Skin epidermis (tissue), 12 donors: ENCODE data around the gene CAVIN4.

Source experiments
- H3K27ac ChIP-seq, 21 experiments: fragments of 200-600 bp; sonication (generic) in 11 of 21; one replicate each; pipeline ENCODE4 v1.5.0; 2020; ENCODE audit warnings: mild to moderate bottlenecking in 3 of 21, inconsistent platforms in 2 of 21, moderate library complexity in 2 of 21
- H3K4me3 ChIP-seq, 7 experiments: fragments of 200-600 bp; sonication (generic) in 2 of 7; one replicate each; pipeline ENCODE4 v1.5.0; 2020; ENCODE audit warnings: inconsistent platforms in 2 of 7, mild to moderate bottlenecking in 2 of 7, moderate library complexity in 1 of 7

CAVIN4 gene

GRCh38 chr9:100577776-100578448, at the start of gene CAVIN4:
Gene CAVIN4 (plus strand): TSS chr9:100578079. CDS start chr9:100578144, 65 bp downstream.
- no peak within 1 kb of the TSS for H3K4me3 ChIP-seq
- H3K27ac ChIP-seq: no peak within 1 kb of the TSS

DNA sequence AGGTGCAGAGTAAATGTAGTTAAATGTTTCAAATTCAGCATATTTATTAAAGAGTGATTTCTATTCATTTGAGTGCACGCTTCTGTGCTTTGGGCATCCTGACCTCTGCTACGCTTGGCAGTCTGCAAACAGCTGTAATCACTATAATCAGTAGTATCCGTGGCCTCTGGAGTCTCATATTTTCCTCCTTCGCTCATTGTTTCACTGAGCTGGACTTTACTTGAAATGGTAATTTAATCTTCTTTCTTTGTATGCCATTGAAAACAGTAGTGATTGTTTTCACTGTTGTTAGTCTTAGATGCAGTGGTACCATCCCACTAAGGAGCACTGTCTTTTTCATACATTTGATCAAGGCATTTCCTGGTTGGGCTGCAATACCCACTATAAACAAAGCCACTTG, 43.5 kb upstream of the CAVIN4 start:
- Histone ChIP-seq H3K27ac (no peak overlapping the region), H3K4me3 (no peak overlapping the region)

- Histone ChIP-seq H3K4me3 (no peak overlapping the region), H3K27ac (no peak overlapping the region)
These were observed 37.6 kb upstream of the CAVIN4 start for GRCh38 chr9:100540327-100540726.

DNA sequence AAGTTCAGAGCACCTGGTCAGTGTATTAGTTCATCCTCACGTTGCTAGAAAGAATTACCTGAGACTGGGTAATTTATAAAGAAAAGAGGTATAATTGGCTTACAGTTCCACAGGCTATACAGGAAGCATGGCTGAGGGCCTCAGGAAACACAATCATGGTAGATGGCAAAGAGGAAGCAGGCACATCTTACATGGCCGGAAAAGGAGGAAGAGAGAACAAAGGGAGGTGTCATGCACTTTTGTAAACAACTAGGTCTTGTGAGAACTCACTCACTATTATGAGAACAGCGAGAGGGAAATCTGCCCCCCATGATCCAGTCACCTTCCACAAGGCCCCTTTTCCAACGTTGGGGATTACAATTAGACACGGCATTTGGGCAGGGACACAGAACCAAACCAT, 28.8 kb upstream of the CAVIN4 start:
- Histone ChIP-seq H3K27ac (no peak overlapping the region), H3K4me3 (no peak overlapping the region)

DNA sequence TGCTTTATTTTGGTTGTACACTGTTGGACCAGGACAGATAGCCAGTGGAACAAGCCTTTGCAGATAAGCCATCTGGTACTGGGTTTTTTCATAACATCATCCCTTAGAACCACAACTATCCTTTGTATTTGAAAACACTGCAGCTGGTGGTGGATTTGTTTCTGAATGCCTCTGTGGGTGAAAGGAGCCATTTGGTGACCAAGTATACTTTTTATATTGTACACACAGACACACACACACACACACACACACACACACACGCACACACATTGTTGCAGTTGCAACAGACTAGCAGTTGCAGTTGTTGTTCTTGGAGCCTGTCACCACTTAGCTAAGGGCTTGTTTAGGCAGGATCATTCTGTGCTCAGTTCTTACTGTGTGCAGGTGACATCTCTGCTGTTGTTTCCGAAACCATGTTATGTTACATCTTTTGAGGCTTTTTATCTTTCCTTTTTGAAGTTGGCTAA, 22.9 kb upstream of the CAVIN4 start:
- no peak overlapping the region for H3K27ac ChIP-seq
- H3K4me3 ChIP-seq: no peak overlapping the region

DNA sequence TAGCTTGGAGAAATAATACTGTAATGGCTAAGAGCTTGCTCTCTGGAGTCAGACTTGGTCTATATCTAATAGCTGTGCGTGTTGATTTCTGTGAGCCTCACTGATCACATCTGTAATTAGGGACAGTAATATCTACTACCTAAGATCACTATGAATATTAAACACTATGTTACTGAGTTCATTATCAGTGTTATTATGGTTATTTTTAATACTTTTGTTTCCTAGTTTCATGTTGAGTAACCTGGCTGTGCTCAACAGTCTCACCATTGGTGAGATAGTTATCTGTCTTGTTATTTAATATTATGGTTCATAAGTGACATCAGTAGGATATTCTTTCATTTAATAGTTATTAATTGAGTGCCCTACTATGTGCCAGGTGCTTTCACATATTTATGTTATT, 22.4 kb upstream of the CAVIN4 start:
- no peak overlapping the region for H3K4me3 ChIP-seq
- no peak overlapping the region for H3K27ac ChIP-seq

DNA sequence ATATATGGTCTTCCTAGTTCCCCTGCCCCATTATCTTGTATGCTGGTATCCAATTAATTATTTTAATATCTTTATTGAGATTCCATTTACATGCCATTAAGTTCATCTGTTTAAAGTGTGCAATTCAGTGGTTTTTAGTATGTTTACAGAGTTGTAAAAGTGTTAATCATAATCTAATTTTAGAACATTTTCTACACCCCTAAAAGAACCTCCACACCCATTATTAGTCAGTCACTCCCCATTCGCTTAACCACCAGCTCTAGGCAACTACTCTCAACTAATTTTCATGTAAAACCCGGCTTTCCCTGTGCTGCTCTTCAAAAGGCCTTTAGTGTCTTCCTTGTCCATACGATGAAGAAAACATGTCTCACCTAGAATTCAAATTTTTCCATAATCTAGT, 20.8 kb upstream of the CAVIN4 start:
- H3K4me3 ChIP-seq: no peak overlapping the region
- no peak overlapping the region for H3K27ac ChIP-seq

DNA sequence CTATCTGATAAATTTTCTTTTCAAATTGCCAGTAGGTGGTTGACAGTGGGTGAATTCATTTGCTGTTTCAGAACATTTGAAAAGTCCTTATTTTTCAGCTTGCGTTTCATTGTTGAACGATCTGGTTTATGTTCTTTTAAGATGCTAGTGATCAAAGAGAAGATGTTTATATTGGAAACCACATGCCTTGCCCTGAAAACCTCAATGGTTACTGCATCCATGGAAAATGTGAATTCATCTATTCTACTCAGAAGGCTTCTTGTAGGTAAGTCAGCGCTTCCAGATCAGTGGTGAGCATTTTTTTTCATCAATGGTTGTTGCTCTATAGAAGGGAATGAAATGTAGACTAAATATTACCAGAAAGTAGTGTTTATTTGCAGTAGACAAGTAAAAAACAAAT, 16.6 kb upstream of the CAVIN4 start:
- Histone ChIP-seq H3K27ac (no peak overlapping the region), H3K4me3 (no peak overlapping the region)

- H3K27ac ChIP-seq: no peak overlapping the region
- H3K4me3 ChIP-seq: no peak overlapping the region
These were observed 10.0 kb upstream of the CAVIN4 start for GRCh38 chr9:100567856-100568255.

GRCh38 chr9:100573655-100574260, 4.1 kb upstream of the CAVIN4 start:
- Histone ChIP-seq H3K4me3 (no peak overlapping the region), H3K27ac (no peak overlapping the region)

DNA sequence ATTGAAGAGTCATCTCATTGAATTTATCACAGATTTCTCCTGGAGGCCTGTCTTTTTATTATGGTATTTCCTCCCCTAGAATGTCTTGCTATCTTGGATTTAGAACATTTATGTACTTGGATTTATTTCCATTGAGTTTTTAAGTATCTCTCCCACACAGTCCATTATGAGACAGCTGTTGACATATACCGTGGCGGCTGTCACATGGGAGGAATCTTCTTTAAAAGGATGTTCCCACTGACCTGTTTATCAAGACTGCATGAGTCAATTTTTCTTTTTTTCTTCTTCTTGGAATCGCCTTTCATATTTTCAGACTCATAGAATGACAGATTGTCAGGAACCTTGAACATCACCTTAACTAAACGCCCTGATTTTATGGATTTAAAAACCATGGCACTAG, 2.9 kb upstream of the CAVIN4 start:
- H3K27ac ChIP-seq: no peak overlapping the region
- H3K4me3 ChIP-seq: no peak overlapping the region

GRCh38 chr9:100575765-100576386, 2.0 kb upstream of the CAVIN4 start:
- Histone ChIP-seq H3K27ac (no peak overlapping the region), H3K4me3 (no peak overlapping the region)

- Histone ChIP-seq H3K27ac (no peak overlapping the region), H3K4me3 (no peak overlapping the region)
These were observed 731 bp downstream of the CAVIN4 start for GRCh38 chr9:100578610-100579009.

GRCh38 chr9:100579665-100580064, 1.8 kb downstream of the CAVIN4 start:
- Histone ChIP-seq H3K27ac (no peak overlapping the region), H3K4me3 (no peak overlapping the region)

DNA sequence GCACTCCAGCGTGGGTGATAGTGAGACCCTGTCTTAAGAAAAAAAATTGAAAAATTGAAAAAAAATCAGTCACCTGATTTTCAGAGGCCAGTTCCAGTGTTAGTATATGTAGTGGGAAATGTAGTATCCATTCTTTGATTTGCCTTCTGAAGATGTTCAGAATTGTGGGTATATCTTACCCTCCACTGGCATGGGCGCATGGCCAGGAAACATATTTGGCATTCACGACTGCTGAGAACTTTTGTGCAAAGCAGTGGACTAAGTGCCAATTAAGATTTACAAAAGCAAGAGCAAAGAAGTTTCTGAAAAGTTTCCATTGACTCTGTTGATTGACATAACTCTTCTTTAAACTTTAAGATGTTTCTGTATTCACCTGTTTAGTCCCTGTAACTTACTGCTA, 2.4 kb downstream of the CAVIN4 start:
- no peak overlapping the region for H3K4me3 ChIP-seq
- no peak overlapping the region for H3K27ac ChIP-seq

DNA sequence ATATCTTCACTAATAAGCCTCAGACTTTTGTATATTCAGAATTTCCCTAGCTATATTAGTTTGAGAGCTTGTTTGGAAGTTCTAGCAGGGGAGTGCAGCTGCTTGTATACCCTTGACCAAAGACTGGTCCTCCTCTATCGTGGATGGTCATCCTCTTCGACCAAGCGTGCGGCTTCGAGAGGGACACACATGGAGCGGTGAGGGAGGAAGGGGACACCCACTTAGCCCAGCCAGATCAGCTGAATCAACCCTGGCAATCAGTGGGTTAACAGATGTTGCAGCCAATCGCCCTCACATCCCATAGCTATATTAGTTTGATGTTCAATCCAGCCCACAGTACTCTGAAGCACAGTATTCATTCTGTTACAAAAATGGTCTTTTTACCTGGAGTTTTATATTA, 3.2 kb downstream of the CAVIN4 start:
- H3K27ac ChIP-seq: no peak overlapping the region

GRCh38 chr9:100581661-100582060, 3.8 kb downstream of the CAVIN4 start:
- Histone ChIP-seq H3K4me3 (no peak overlapping the region), H3K27ac (no peak overlapping the region)

More for the DNA sequence above, 3.2 kb downstream of the CAVIN4 start:
- no peak overlapping the region for H3K4me3 ChIP-seq

- Histone ChIP-seq H3K27ac (no peak overlapping the region), H3K4me3 (no peak overlapping the region)
These were observed 5.3 kb downstream of the CAVIN4 start for GRCh38 chr9:100583014-100583802.

DNA sequence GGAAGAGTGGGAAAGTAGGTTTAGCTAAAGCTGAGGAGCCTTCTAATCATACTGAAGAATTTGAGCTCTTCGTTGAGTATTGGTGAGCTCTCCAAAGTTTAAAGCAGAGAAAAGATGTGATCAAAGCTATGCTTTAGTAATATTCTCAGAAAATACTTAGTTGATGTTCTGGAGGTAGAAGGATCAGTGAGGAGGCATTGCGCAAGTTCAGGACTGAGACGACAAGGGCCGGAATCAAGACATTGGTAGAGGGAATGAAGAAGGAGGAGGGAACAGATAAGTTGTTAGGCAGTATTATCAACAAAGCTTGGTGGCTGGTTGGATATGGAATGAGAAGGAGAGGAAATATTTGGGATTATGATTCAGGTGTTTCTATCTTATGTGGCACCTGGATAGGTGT, 7.1 kb downstream of the CAVIN4 start:
- Histone ChIP-seq H3K27ac (no peak overlapping the region), H3K4me3 (no peak overlapping the region)

- Histone ChIP-seq H3K27ac (no peak overlapping the region), H3K4me3 (no peak overlapping the region)
These were observed 8.2 kb downstream of the CAVIN4 start for GRCh38 chr9:100586093-100586492.

- Histone ChIP-seq H3K27ac (no peak overlapping the region), H3K4me3 (no peak overlapping the region)
These were observed 9.5 kb downstream of the CAVIN4 start for GRCh38 chr9:100587375-100587774.
